Right ventricle myocardium inferior (tissue), 1 donor: ENCODE results near the gene IGFBP5. TPM values are rescaled to one million over a fixed set of nuclear protein-coding genes. Genes with fewer than 3 reads are reported as not detected.

Experiments used
- ATAC-seq: fragments of 200-7000 bp; cut with Tn5 transposase; one replicate; pipeline ENCODE4 v1.9.1; 2020; ENCODE audit warnings: mild to moderate bottlenecking, moderate library complexity
- DNase-seq: peaks from one replicate; pipeline ENCODE4 v3.0.0; 2021; ENCODE audit errors: missing footprints
- intact Hi-C: fragments of 100-400 bp; cut with DNase I; formaldehyde crosslinking; loops from one replicate; pipeline ENCODE4 v1.11.0; 2022
- total RNA-seq: library from RNA; stranded (reverse); fragmentation: NEBNext Ultra II Directional; extraction: Animal tissue kit (Norgen Biotek cat#: 25700); gene quantifications from one replicate; pipeline ENCODE4 v1.2.1, GENCODE V29; 2021
- donor health status: DM: no; HTN: yes; CAD: no; lungs with severe emphysema.

The IGFBP5 gene
- total RNA-seq, 1 donor from 2014 or later: 156 TPM

DNA sequence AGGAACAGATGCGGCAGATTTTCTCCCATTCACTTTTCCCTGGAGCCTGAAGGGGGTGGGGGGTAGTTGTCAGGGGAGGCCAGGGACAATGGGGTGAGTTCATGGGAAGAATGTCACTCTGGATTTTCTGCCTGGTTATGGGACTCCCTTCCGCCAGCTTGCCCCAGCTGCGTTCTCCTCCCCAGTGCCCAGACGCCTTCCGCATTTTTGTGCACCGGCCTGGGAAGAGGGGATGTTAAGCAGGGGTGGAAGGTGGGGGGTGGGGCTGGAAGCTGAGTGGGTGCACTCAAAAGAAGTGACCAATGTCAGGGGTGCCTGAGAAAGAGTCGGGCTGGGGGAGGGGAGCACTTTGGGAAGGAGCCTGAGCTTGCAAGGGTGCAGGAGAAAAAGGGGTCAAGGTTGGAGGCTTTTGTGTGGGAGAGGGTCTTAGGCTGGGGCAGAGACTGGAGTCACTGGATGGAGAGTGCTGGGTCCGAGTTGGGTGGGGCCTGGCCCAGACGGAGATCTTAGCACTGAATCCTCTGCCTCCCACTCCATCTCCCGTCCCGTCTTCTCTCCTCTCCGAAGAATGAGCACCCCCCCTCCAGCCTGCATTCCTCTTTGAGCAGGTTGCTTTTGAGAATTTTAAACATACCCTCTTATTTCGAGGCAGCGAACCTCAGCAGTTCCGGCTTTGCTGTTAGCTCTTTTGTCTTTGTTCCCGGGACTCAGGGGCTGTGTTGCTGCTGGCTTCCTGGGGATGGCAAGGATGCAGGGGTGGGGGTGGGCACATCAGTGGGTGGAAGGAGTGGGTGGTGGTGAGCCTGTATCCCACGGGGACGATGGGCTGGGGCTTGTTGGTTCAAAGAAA is 59.4 kb downstream of the IGFBP5 start:
- DNase-seq (no peak), ATAC-seq (no peak)
- intact Hi-C loops: loop anchor here (10.0 kb wide), 1 partner anchor 61 kb away; no protein-coding TSS in a partner anchor

DNA sequence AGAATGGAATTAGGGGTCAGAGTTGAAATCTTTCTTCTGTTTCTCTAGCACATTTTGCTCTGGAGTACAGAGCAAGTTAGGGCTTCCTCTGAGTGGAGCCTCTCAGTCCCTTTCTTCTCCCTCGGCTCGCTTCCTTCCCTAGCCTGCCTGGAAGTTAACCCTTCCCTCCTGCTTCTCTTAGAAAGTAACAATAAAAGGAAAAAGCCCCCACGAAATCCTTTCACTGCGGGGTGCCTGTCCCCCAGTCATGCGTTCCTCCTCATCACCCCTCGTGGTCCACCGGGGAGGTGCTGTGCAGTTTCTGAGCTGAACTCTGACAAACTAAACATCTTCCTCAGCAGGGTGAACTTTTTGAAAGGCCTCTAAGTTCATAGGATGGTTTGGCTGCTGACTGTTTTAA is 60.2 kb downstream of the IGFBP5 start:
- DNase-seq (no peak), ATAC-seq (no peak)
- intact Hi-C loops: loop anchor here (10.0 kb wide), 1 partner anchor 60 kb away; no protein-coding TSS in a partner anchor

DNA sequence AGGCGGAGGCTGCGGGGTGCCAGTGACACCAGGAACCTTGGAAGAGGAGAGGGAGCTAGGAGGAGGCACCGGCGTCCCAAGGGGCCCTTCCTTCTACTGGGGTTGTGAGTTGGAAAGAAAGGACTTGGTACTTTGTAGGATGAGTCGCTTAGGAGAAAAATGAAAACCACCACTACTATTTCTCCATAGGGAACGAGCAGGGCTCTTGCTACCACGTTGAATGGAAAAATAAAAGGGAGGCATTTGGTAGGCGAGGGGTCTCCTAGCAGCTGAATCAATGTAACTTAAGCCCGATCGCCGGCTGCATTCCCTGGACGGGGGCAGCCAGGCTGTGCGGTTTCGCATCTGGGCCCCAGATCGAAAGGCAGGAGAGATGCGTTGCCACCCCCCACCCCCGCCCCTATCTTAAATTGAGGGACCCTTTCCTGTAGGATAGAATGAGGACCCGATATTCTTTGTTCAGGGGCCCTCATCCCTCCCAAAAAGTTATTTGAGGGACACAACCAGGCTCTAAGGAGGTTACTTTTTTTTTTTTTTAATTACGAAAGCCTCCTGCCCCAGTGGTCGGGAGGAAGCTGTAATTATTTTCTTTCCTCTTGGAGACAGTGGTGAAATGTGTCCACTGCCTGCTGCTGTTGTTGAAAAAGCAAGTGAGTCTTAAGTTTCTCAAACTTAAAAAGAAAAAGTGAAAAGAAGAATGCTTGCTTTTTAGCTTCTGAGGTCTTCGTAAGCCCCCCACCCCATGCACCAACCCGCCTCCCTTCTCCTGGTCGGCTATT is 60.8 kb downstream of the IGFBP5 start:
- intact Hi-C loops: loop anchor here (10.0 kb wide), 1 partner anchor 60 kb away; no protein-coding TSS in a partner anchor
- DNase-seq (no peak), ATAC-seq (no peak)

DNA sequence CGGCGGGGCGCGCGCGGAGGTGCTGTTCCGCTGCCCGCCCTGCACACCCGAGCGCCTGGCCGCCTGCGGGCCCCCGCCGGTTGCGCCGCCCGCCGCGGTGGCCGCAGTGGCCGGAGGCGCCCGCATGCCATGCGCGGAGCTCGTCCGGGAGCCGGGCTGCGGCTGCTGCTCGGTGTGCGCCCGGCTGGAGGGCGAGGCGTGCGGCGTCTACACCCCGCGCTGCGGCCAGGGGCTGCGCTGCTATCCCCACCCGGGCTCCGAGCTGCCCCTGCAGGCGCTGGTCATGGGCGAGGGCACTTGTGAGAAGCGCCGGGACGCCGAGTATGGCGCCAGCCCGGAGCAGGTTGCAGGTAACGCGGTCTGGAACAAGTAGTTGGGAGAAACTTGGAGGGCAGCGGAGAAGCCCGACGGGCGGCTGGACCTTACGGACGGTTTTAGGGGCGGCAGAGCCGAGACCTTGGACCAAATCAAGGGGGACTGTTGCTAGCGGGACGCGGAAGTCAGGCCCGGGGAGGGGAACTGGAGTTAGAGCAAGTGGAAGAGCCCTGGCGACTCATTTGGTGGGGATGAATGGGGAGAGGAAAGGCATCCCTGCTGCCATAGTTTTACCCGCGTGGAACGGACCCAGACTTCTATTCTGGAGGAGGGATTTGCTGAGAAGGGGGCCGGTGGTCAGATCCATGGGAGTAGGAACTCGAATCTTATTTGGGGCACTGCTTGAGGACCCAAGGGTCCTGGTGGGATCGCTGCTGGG is 61.6 kb downstream of the IGFBP5 start:
- intact Hi-C loops: loop anchor here (10.0 kb wide), 1 partner anchor 59 kb away; no protein-coding TSS in a partner anchor
- DNase-seq (no peak), ATAC-seq (peak; percentile 15)

DNA sequence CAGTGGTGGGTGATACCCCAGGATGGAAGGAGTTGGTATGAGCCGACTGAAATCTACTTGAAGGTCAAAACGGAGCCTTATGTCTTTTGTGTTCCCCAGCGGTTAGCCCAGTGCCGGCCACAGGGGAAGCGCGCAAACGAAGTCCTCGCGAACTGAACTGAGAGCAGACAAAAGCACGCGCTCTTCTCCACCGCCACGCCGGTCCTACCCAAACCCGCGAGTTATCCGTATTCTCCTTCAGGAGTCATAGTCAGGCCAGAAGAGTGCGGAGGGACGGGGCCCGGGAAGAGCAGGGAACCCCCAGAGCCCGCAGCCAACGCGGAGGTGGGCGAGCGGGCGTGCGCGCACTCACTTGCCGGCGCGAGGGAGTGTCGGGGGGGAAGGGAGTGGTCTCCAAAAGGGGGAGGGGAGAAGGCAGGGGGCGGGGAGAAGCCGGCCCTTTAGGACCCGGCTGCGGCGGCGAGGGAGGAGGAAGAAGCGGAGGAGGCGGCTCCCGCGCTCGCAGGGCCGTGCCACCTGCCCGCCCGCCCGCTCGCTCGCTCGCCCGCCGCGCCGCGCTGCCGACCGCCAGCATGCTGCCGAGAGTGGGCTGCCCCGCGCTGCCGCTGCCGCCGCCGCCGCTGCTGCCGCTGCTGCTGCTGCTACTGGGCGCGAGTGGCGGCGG is 62.3 kb downstream of the IGFBP5 start, which contains the start of gene IGFBP2:
TSS of gene IGFBP2 (plus strand) at position 469 of the 664 bp plus-strand sequence. CDS start at position 573, 104 bp downstream.
- intact Hi-C loops: loop anchor here (10.0 kb wide), 1 partner anchor 58 kb away; no protein-coding TSS in a partner anchor
- DNase-seq (no peak), ATAC-seq (peak; percentile 32)

DNA sequence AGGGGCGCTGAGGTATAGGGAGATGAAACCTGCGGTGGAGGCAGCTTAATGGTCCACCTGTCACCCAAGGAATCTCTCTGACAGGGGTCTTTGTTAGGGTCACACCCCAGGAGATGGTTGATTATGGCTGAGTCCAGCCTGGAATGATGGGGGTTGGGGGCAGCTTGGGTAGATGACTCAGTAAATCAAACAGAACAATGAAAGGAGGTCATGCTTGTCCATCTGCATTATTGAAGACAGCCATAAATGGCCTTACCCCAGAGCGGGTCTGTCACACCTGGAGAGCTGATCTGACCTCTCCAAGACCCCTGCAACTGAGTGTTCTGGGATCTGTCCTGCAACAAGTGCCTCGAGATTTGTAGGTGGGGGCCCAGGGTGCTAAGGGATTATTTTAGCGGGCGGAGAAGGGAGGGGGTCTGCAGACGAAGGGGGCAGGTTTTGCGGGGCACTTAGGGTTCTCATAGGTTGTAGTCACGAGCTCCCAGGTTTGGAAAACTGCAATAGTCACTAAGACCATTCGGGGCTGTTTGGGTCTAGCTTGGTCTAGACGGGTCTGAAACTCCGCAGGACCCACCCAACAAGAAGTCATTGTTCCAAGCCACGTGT is 62.9 kb downstream of the IGFBP5 start:
- DNase-seq (no peak), ATAC-seq (no peak)
- intact Hi-C loops: loop anchor here (10.0 kb wide), 1 partner anchor 58 kb away; no protein-coding TSS in a partner anchor

DNA sequence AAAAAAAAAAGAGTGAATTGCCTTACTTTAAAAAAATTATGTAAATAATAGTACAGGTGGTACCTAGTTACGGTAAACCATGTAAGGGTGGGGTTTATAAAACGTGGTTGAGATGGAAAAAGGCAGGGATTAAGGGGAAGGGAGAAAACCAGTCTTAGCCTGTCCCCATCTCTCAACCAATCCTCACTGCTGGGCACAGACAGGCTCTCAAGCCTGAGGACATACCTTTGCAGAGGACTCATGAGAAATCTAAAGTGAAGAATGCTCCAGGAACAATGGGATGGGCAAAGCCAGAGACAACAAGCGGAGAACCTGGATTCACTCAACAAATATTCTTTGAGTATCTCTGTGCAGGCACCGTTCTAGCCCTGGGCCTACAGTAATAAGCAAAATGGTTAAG is 65.6 kb downstream of the IGFBP5 start:
- no peak for DNase-seq

DNA sequence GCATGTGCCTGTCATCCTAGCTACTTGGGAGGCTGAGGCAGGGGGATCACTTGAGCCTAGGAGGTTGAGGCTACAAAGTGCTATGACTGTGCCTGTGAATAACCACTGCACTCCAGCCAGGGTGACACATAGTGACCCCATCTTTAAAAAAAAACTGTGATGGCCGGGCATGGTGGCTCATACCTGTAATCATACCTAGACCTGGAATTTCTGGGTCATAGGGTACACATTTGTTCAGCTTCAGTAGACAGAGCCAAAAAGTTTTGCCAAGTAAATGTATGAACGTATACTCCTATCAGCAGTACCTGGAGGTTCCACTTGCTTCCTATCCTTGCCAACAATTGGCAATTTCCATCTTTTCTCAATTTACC is 68.5 kb downstream of the IGFBP5 start:
- intact Hi-C loops: no loop called here
- no peak for DNase-seq
- no peak for ATAC-seq

More for the DNA sequence above, 65.6 kb downstream of the IGFBP5 start:
- intact Hi-C loops: loop anchor here (10.0 kb wide), 1 partner anchor 55 kb away; no protein-coding TSS in a partner anchor
- ATAC-seq: no peak

DNA sequence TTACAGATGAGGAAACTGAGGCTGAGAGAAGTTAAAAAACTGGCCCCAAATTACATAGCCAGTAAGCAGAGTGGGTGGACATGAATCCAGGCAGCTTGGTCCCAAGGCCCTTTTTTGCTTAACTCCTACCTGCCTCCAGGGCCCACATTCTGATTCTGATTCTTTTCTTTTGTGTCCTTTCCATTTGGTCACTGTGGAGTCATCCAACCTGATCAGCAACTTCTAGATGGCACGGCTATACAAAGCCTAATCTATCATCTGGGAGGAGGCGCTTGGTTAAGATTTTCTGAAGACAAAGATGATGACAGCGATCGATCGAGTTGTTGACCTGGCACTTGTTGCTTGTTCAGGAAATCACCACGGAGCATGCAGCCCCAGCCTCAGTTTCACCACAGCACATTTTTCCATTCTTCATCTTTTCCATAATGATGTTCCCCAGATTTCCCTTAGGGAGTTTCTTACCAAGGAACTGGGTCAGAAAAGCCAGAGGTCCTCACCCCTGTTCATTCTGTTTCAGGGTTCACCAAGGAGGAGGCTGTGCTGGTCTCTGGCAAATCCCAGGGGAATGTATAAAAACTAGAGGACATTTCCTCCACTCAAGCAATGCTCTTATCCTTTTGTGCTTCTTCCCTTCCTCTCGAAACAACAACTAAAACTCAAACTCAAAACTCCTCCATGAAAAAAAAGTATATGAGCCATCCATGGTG is 69.0 kb downstream of the IGFBP5 start:
- intact Hi-C loops: no loop called here
- ATAC-seq (no peak), DNase-seq (no peak)

DNA sequence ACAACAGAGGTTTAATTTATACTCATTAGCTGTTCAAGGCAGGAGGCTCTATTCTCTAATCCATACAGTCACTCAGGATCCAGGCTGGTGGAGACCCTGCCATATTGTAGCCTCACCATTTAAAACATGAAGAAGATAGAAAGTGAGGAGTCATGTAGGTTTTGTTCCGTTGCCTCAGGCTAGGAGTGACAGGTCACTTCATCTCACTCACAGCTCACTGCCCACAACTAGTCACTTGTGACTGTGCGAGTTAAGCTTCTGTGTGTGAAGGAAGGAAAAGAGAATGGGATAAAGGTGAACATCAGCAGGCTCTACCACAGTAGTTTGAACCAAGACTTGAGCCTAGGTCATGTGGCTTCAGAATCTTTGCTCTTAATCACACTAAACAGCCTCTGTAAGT is 71.1 kb downstream of the IGFBP5 start:
- no peak for ATAC-seq
- DNase-seq: no peak
- intact Hi-C loops: no loop called here

DNA sequence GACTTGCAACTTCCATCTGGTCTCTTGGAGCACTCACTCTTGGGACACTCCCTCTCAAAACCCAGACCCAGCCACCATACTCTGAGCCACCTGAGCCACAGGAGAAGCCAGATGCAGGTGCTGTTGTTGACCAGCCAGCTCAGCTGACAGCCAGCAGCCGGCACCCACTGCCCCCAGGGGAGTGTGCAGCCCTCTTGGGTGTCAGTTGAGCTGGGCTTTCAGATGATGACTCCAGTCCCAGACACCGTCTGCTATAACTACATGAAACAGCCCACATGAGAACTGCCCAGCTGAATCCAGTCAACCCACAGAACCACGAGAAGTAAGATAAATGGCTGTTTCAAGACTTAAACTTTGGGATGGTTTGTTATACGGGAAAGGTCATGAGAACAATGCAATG is 72.8 kb downstream of the IGFBP5 start:
- intact Hi-C loops: no loop called here
- ATAC-seq (no peak), DNase-seq (no peak)

Other genes starting within 250 kb of the IGFBP5 start
- 2,083 TPM for gene RPL37A, start 196.7 kb downstream of the IGFBP5 start, total RNA-seq
- gene IGFBP2, start 62.1 kb downstream of the IGFBP5 start, total RNA-seq: 60.1 TPM
- not detected for gene TNP1, start 164.5 kb upstream of the IGFBP5 start, total RNA-seq